HEK293 (cell line): Measurements from ENCODE around the gene SCN7A.

ENCODE experiments used
- CTCF ChIA-PET: fragments of 350-600 bp; formaldehyde crosslinking; extraction: SDS; loops from one replicate; lab custom pipeline; 2021; ENCODE audit warnings: antibody characterized with exemption; lab: Yijun Ruan, JAX
- POLR2A ChIA-PET: fragments of 300-600 bp; formaldehyde crosslinking; extraction: SDS; loops from one replicate; lab custom pipeline; 2020; ENCODE audit warnings: antibody characterized with exemption, inconsistent platforms; lab: Yijun Ruan, JAX
- H3K27ac ChIP-seq: fragments of 200-500 bp; sonication (Bioruptor generic); 2 replicates; pipeline ENCODE4 v1.5.1; 2014; ENCODE audit warnings: low read depth, low read length, control low read depth, inconsistent platforms; ENCODE audit errors: extremely low read depth
- H3K36me3 ChIP-seq, 2 experiments: fragments of 200-500 bp in 1 of 2; sonication (Bioruptor generic) in 1 of 2; 1 replicate in 1 of 2; 2 replicates in 1 of 2; pipeline ENCODE4 v1.5.1; 2014 to 2017; ENCODE audit warnings: inconsistent platforms in 2 of 2, low read length in 2 of 2; ENCODE audit not compliant: control insufficient read depth in 2 of 2, insufficient read depth in 1 of 2
- H3K4me1 ChIP-seq: fragments of 200-500 bp; sonication (Bioruptor generic); 2 replicates; pipeline ENCODE4 v1.5.1; 2014; ENCODE audit warnings: mild to moderate bottlenecking, low read length, inconsistent platforms; ENCODE audit not compliant: control insufficient read depth, insufficient read depth
- H3K4me3 ChIP-seq: 2 replicates; pipeline ENCODE4 v1.5.1; 2011; ENCODE audit warnings: low read depth, mild to moderate bottlenecking, control low read depth, low read length, moderate library complexity
- H3K9me3 ChIP-seq: fragments of 200-500 bp; sonication (Bioruptor generic); 2 replicates; pipeline ENCODE4 v1.5.1; 2014; ENCODE audit warnings: low read depth, low read length, inconsistent platforms; ENCODE audit not compliant: control insufficient read depth, insufficient read depth
- FEZF1 ChIP-seq: fragments of 450-650 bp; formaldehyde crosslinking; IDR thresholded peaks from 2 replicates; pipeline ENCODE4 v1.5.1; 2016; ENCODE audit warnings: missing biosample characterization, missing genetic modification characterization
- IKZF3 ChIP-seq: fragments of 450-650 bp; IDR thresholded peaks from 2 replicates; pipeline ENCODE4 v1.5.0; 2018; ENCODE audit warnings: missing biosample characterization, mild to moderate bottlenecking, missing genetic modification characterization, moderate library complexity
- KLF1 ChIP-seq: fragments of 450-650 bp; formaldehyde crosslinking; IDR thresholded peaks from 2 replicates; pipeline ENCODE4 v1.5.1; 2016; ENCODE audit warnings: missing biosample characterization, missing genetic modification characterization
- KLF10 ChIP-seq: fragments of 450-650 bp; IDR thresholded peaks from 2 replicates; pipeline ENCODE4 v1.5.1; 2018; ENCODE audit warnings: missing biosample characterization, mild to moderate bottlenecking, missing genetic modification characterization
- OSR2 ChIP-seq: fragments of 450-650 bp; formaldehyde crosslinking; IDR thresholded peaks from 2 replicates; pipeline ENCODE4 v1.5.1; 2016; ENCODE audit warnings: missing biosample characterization, missing genetic modification characterization
- SP7 ChIP-seq: fragments of 450-650 bp; formaldehyde crosslinking; IDR thresholded peaks from 2 replicates; pipeline ENCODE4 v1.5.1; 2016; ENCODE audit warnings: missing biosample characterization, missing genetic modification characterization
- WT1 ChIP-seq: fragments of 450-650 bp; formaldehyde crosslinking; IDR thresholded peaks from 2 replicates; pipeline ENCODE4 v1.5.1; 2016; ENCODE audit warnings: missing biosample characterization, missing genetic modification characterization
- ZBTB17 ChIP-seq: fragments of 450-650 bp; formaldehyde crosslinking; IDR thresholded peaks from 2 replicates; pipeline ENCODE4 v1.5.1; 2016; ENCODE audit warnings: missing biosample characterization, missing genetic modification characterization
- ZFP41 ChIP-seq: fragments of 450-650 bp; formaldehyde crosslinking; IDR thresholded peaks from 2 replicates; pipeline ENCODE4 v1.5.1; 2016; ENCODE audit warnings: missing biosample characterization, missing genetic modification characterization, borderline replicate concordance
- ZNF18 ChIP-seq: fragments of 450-650 bp; formaldehyde crosslinking; IDR thresholded peaks from 2 replicates; pipeline ENCODE4 v1.5.1; 2016; ENCODE audit warnings: missing biosample characterization, missing genetic modification characterization
- ZNF211 ChIP-seq: fragments of 450-650 bp; formaldehyde crosslinking; IDR thresholded peaks from 2 replicates; pipeline ENCODE4 v1.5.1; 2016; ENCODE audit warnings: low read depth, missing biosample characterization, missing genetic modification characterization
- ZNF23 ChIP-seq: fragments of 450-650 bp; formaldehyde crosslinking; IDR thresholded peaks from 2 replicates; pipeline ENCODE4 v1.5.1; 2016; ENCODE audit warnings: missing biosample characterization, missing genetic modification characterization, borderline replicate concordance
- ZNF366 ChIP-seq: fragments of 450-650 bp; formaldehyde crosslinking; conservative IDR thresholded peaks from 2 replicates; pipeline ENCODE4 v1.5.1; 2016; ENCODE audit warnings: missing biosample characterization, missing genetic modification characterization
- ZNF37A ChIP-seq: fragments of 450-650 bp; IDR thresholded peaks from 2 replicates; pipeline ENCODE4 v1.5.1; 2018; ENCODE audit warnings: missing biosample characterization, missing genetic modification characterization
- ZNF561 ChIP-seq: fragments of 450-650 bp; IDR thresholded peaks from 2 replicates; pipeline ENCODE4 v1.5.1; 2018; ENCODE audit warnings: missing biosample characterization, missing genetic modification characterization, borderline replicate concordance
- ZNF600 ChIP-seq: fragments of 450-650 bp; formaldehyde crosslinking; IDR thresholded peaks from 2 replicates; pipeline ENCODE4 v1.5.1; 2016; ENCODE audit warnings: missing biosample characterization, missing genetic modification characterization
- ZNF843 ChIP-seq: fragments of 450-650 bp; formaldehyde crosslinking; IDR thresholded peaks from 2 replicates; pipeline ENCODE4 v1.5.1; 2016; ENCODE audit warnings: missing biosample characterization, missing genetic modification characterization
- ZSCAN30 ChIP-seq: fragments of 450-650 bp; IDR thresholded peaks from 2 replicates; pipeline ENCODE4 v1.5.1; 2018; ENCODE audit warnings: missing biosample characterization, mild to moderate bottlenecking, missing genetic modification characterization, moderate library complexity
- TF ChIP-seq, protein P1 (sequence below): fragments of 450-650 bp; formaldehyde crosslinking; IDR thresholded peaks from 2 replicates; pipeline ENCODE4 v1.5.1; 2016; ENCODE audit warnings: missing biosample characterization, missing genetic modification characterization
- TF ChIP-seq, protein P2 (sequence below): fragments of 450-650 bp; formaldehyde crosslinking; IDR thresholded peaks from 2 replicates; pipeline ENCODE4 v1.5.1; 2017; ENCODE audit warnings: missing biosample characterization, missing genetic modification characterization
- TF ChIP-seq, protein P3 (sequence below): fragments of 450-650 bp; IDR thresholded peaks from 2 replicates; pipeline ENCODE4 v1.5.1; 2018; ENCODE audit warnings: missing biosample characterization, missing genetic modification characterization

SCN7A gene

DNA sequence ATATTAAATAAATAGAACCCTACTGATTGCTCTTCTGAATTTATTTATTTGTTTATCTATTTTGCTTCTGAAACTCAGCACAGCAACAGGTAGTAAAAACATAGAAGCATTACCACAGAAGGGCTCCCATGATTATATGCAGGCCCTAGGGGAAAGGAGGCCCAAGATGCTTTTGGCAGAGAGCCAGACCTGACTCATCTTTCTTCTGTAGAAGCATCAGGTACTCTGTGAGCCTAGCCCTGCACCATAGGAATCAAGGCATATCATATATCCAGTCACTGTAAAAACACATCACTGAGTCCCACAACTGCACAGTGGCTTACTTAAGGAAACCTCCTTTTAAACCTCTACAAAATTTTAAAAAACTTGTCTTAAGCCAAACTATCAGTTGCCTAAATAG lies 120.1 kb downstream of the SCN7A start (continued):
- TF ChIP-seq, protein P1, sequence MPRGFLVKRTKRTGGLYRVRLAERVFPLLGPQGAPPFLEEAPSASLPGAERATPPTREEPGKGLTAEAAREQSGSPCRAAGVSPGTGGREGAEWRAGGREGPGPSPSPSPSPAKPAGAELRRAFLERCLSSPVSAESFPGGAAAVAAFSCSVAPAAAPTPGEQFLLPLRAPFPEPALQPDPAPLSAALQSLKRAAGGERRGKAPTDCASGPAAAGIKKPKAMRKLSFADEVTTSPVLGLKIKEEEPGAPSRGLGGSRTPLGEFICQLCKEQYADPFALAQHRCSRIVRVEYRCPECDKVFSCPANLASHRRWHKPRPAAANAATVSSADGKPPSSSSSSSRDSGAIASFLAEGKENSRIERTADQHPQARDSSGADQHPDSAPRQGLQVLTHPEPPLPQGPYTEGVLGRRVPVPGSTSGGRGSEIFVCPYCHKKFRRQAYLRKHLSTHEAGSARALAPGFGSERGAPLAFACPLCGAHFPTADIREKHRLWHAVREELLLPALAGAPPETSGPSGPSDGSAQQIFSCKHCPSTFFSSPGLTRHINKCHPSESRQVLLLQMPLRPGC (tag by site-specific recombination): no peak
- TF ChIP-seq ZSCAN30 (tag by site-specific recombination) (0 out of 2 replicates have a peak, but pooled peaks have one; percentile 45), ZNF366 (0 out of 2 replicates have a peak, but pooled peaks have one; percentile 38), SP7 (tag by site-specific recombination) (peak; percentile 46; the same call in 1 of the 2 replicates), ZNF211 (tag by site-specific recombination) (no peak), ZFP41 (no peak), ZNF561 (tag by site-specific recombination) (peak; percentile 86), ZNF600 (tag by site-specific recombination) (peak; percentile 26; the same call in 1 of the 2 replicates), KLF10 (tag by site-specific recombination) (peak; percentile 71), ZNF843 (tag by site-specific recombination) (0 out of 2 replicates have a peak, but pooled peaks have one; percentile 47)

DNA sequence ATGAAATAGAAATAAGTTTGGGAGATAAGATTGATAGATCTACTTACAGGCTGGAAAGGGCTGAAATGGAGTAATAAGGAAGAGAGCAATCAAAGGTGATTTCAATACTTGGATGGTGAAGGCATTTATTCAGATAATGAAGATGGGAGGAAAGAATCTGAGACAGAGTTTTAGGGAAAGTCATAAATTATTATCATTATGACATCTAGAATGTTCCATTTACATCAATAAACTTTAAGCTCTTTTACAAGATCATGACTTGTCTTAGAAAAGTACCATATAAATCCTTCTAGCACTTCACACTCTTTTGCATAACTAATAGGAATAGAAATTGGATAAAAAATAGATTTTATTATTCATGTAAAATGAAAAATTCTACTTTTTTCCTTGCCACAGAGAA lies 120.5 kb downstream of the SCN7A start:
- no peak overlapping the region for H3K27ac ChIP-seq
- ChIA-PET CTCF (interaction anchor here (3.0 to 4.3 kb wide), 2 partner anchors 12 to 13 kb away, joined by 17 to 25 read pairs; no protein-coding TSS in a partner anchor), POLR2A (no interaction called here)
- no peaks in the 10 kb centered on the region for H3K9me3 ChIP-seq
- H3K4me1 ChIP-seq: peaks cover 20% of the 10 kb centered on the region
- TF ChIP-seq IKZF3 (tag by site-specific recombination) (0 out of 2 replicates have a peak, but pooled peaks have one; percentile 25), ZNF23 (no peak), WT1 (tag by site-specific recombination) (peak; percentile 65), FEZF1 (peak; percentile 88)
- TF ChIP-seq, protein P2, sequence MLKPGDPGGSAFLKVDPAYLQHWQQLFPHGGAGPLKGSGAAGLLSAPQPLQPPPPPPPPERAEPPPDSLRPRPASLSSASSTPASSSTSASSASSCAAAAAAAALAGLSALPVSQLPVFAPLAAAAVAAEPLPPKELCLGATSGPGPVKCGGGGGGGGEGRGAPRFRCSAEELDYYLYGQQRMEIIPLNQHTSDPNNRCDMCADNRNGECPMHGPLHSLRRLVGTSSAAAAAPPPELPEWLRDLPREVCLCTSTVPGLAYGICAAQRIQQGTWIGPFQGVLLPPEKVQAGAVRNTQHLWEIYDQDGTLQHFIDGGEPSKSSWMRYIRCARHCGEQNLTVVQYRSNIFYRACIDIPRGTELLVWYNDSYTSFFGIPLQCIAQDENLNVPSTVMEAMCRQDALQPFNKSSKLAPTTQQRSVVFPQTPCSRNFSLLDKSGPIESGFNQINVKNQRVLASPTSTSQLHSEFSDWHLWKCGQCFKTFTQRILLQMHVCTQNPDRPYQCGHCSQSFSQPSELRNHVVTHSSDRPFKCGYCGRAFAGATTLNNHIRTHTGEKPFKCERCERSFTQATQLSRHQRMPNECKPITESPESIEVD (tag by site-specific recombination): peak; percentile 58; the same call in 1 of the 2 replicates
- H3K36me3 ChIP-seq: no peaks in the 10 kb centered on the region
- H3K4me3 ChIP-seq: no peak overlapping the region

- Histone ChIP-seq H3K9me3 (no peaks in the 10 kb centered on the region), H3K27ac (no peak overlapping the region), H3K4me1 (peaks cover 20% of the 10 kb centered on the region), H3K4me3 (no peak overlapping the region), H3K36me3 (no peaks in the 10 kb centered on the region)
- POLR2A ChIA-PET: no interaction called here
- TF ChIP-seq KLF1 (tag by site-specific recombination) (no peak), ZNF18 (tag by site-specific recombination) (no peak), ZNF37A (tag by site-specific recombination) (no peak), ZBTB17 (tag by site-specific recombination) (peak; percentile 12; the same call in 1 of the 2 replicates), OSR2 (peak; percentile 30)
- TF ChIP-seq, protein P3, sequence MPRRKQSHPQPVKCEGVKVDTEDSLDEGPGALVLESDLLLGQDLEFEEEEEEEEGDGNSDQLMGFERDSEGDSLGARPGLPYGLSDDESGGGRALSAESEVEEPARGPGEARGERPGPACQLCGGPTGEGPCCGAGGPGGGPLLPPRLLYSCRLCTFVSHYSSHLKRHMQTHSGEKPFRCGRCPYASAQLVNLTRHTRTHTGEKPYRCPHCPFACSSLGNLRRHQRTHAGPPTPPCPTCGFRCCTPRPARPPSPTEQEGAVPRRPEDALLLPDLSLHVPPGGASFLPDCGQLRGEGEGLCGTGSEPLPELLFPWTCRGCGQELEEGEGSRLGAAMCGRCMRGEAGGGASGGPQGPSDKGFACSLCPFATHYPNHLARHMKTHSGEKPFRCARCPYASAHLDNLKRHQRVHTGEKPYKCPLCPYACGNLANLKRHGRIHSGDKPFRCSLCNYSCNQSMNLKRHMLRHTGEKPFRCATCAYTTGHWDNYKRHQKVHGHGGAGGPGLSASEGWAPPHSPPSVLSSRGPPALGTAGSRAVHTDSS (tag by site-specific recombination): peak; percentile 87
- CTCF ChIA-PET: no interaction called here
Observed at GRCh38 chr2:166373105-166373504, 120.9 kb downstream of the SCN7A start.
